Endothelial cell (in vitro differentiated cells): ENCODE measurements around the gene LINGO3. TPM values are rescaled to one million over a fixed set of nuclear protein-coding genes. Genes with fewer than 3 reads are reported as not detected.

Experiments
- DNase-seq: peaks from one replicate; pipeline ENCODE4 v3.0.0; 2021; ENCODE audit warnings: low spot score
- H3K27ac Mint-ChIP-seq: one replicate; pipeline ENCODE4 v1.8.0; 2021; ENCODE audit warnings: mixed read lengths, inconsistent platforms; ENCODE audit not compliant: unreplicated experiment
- H3K27me3 Mint-ChIP-seq: one replicate; pipeline ENCODE4 v1.8.0; 2021; ENCODE audit warnings: mild to moderate bottlenecking, moderate library complexity, mixed read lengths, inconsistent platforms; ENCODE audit not compliant: unreplicated experiment
- H3K36me3 Mint-ChIP-seq: one replicate; pipeline ENCODE4 v1.8.0; 2021; ENCODE audit warnings: mild to moderate bottlenecking, low read depth, mixed read lengths, inconsistent platforms; ENCODE audit not compliant: unreplicated experiment
- H3K4me1 Mint-ChIP-seq: one replicate; pipeline ENCODE4 v1.8.0; 2021; ENCODE audit warnings: mild to moderate bottlenecking, mixed read lengths, inconsistent platforms; ENCODE audit not compliant: unreplicated experiment
- H3K4me3 Mint-ChIP-seq: one replicate; pipeline ENCODE4 v1.8.0; 2021; ENCODE audit warnings: mild to moderate bottlenecking, mixed read lengths, inconsistent platforms; ENCODE audit not compliant: unreplicated experiment
- H3K9me3 Mint-ChIP-seq: one replicate; pipeline ENCODE4 v1.8.0; 2021; ENCODE audit warnings: mixed read lengths, inconsistent platforms; ENCODE audit not compliant: unreplicated experiment
- total RNA-seq: library from RNA; stranded (reverse); fragmentation: NEBNext Ultra II Directional; extraction: Animal tissue kit (Norgen Biotek cat#: 25700); gene quantifications from one replicate; pipeline ENCODE4 v1.2.1, GENCODE V29; 2021; ENCODE audit not compliant: unreplicated experiment
- TF ChIP-seq, protein P1 (sequence below): fragments of 200-600 bp; sonication (generic); IDR thresholded peaks from one replicate; pipeline ENCODE4 v1.5.0; 2021; ENCODE audit warnings: antibody characterized with exemption; ENCODE audit not compliant: unreplicated experiment

The LINGO3 gene
- total RNA-seq, 1 donor from 2014 or later = not detected

DNA sequence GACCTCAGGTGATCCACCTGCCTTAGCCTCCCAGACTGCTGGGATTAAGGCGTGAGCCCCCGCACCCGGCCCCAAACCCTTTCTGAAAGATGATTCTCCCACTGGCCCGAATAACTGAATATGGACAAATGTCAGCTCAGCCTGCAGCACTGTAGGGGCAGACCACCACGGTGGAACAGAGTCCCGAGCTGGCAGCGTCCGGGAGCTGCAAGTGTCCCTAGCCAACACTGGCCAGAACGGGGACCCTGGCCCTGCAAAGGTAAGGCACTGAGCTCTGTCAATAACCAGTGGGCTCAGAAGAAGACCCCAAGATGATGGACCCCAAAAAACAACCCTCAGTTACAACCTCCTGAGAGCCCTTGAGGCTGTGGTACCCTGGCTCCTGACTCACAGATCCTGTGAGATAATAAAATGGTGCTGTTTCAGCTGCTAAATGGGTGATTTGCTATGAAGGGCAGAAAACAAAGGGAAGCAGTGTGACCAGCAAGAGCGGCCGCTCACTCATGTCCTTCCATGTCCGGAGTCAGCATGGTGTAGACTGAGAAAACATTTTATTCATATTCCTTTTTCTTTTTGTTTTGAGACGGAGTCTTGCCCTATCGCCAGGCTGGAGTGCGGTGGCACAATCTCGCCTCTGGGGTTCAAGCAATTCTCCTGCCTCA, 18.9 kb upstream of the LINGO3 start:
- no peak for DNase-seq
- TF ChIP-seq, protein P1, sequence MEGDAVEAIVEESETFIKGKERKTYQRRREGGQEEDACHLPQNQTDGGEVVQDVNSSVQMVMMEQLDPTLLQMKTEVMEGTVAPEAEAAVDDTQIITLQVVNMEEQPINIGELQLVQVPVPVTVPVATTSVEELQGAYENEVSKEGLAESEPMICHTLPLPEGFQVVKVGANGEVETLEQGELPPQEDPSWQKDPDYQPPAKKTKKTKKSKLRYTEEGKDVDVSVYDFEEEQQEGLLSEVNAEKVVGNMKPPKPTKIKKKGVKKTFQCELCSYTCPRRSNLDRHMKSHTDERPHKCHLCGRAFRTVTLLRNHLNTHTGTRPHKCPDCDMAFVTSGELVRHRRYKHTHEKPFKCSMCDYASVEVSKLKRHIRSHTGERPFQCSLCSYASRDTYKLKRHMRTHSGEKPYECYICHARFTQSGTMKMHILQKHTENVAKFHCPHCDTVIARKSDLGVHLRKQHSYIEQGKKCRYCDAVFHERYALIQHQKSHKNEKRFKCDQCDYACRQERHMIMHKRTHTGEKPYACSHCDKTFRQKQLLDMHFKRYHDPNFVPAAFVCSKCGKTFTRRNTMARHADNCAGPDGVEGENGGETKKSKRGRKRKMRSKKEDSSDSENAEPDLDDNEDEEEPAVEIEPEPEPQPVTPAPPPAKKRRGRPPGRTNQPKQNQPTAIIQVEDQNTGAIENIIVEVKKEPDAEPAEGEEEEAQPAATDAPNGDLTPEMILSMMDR = no peak
- Mint-ChIP-seq H3K27ac (peak overlapping the region; percentile 91), H3K27me3 (peaks cover 20% of the 10 kb centered on the region), H3K36me3 (peaks cover 9% of the 10 kb centered on the region), H3K9me3 (no peaks in the 10 kb centered on the region), H3K4me1 (peaks cover 18% of the 10 kb centered on the region), H3K4me3 (peak overlapping the region; percentile 84)

DNA sequence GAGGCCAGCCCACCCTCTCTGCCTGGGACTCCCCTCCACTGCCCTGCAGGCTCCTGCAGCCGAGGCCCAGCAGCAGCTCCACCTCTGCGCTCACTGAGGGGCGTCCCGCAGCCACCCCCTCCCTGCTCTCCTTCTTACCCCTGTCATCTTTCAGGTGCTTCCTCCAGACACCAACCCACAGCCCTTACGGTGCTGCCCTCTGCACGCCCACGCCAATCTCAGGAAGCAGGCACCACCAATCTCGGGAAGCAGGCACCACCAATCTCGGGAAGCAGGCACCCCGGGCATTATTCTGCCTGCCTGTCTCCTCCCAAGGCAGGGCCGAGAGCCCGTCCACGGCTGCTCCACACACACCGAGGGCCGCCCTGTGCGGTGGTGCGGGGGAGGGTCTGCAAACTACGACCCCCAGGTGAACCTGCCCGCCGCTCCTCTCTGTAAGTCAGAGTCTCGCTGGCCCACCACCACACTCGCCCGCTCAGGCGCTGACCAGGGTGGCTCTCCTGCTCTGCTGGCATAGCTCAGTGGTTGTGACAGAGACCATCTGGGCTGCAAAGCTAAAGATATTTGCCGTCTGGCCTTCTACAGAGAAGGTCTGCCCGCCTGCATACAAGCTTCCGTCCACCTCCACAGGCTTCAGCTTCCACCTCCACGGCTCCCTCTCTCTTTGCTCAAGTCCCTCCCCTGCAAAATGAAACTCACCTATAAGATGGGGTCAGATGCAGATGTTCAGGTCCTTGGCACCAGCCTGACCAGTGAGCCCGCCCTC, 17.5 kb upstream of the LINGO3 start:
- peak overlapping the region; percentile 84 for H3K4me3 Mint-ChIP-seq
- H3K36me3 Mint-ChIP-seq = peaks cover 9% of the 10 kb centered on the region
- TF ChIP-seq, protein P1 = no peak
- H3K4me1 Mint-ChIP-seq = peaks cover 14% of the 10 kb centered on the region
- DNase-seq = no peak
- H3K27ac Mint-ChIP-seq = peak overlapping the region; percentile 42
- peaks cover 20% of the 10 kb centered on the region for H3K27me3 Mint-ChIP-seq
- no peaks in the 10 kb centered on the region for H3K9me3 Mint-ChIP-seq

DNA sequence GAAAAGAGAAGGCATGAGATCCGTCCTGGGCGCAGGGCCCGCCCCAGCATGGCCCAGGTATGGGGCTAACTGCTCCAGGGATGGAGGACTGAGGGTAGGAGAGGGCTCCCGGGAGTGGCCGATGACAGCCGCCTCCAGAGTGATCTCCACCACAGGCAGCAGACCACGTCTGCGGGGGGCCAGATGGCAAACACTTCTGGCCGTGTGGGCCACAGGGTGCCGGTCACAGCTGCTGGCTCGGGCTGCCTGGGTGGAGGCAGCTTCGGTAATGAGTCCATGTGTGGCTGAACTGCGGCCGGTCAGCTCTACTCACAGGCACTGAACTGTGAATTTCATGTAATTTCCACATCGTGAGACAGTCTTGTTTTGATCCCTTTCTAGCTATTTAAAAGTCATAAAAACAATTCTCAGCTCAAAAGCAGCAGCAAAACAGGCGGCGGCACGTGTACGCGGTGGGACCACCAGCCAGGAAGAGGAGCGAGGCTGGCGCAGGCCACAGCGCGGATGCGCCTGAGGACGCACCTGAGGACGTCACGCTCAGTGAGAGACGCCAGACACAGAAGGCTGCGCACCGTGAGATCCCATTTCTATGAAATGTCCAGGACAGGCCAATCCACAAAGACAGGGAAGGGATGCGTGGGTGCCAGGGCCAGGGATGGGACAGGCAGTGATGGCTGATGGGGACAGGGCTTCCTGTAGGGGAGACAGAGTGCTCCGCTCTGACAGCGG, 16.4 kb upstream of the LINGO3 start:
- peak overlapping the region; percentile 63 for H3K4me3 Mint-ChIP-seq
- no peaks in the 10 kb centered on the region for H3K9me3 Mint-ChIP-seq
- H3K36me3 Mint-ChIP-seq = peaks cover 9% of the 10 kb centered on the region
- no peak overlapping the region for H3K27ac Mint-ChIP-seq
- DNase-seq = no peak
- TF ChIP-seq, protein P1 = no peak
- peaks cover 18% of the 10 kb centered on the region for H3K27me3 Mint-ChIP-seq
- H3K4me1 Mint-ChIP-seq = peaks cover 9% of the 10 kb centered on the region

DNA sequence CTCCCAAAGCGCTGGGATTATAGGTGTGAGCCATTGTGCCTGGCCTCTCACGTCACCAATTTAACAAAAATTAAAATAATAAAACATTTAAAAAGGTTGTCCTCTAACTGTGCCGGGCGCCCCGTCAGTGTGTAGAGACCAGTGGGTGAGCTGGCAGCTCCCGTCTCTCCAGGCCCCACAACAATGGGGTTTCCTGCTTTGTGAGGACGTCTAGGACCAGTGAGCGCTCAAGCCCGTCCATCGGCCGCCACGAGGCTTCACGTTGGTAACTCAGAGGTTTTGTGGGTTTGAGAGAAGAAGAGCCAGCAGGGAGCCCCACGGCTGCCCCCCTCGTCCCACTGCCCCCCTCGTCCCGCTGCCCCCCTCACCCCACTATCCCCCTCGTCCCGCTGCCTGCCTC, 15.8 kb upstream of the LINGO3 start:
- no peak overlapping the region for H3K4me3 Mint-ChIP-seq
- TF ChIP-seq, protein P1 = no peak
- H3K36me3 Mint-ChIP-seq = peaks cover 9% of the 10 kb centered on the region
- no peaks in the 10 kb centered on the region for H3K9me3 Mint-ChIP-seq
- peaks cover 18% of the 10 kb centered on the region for H3K27me3 Mint-ChIP-seq
- H3K4me1 Mint-ChIP-seq = peaks cover 5% of the 10 kb centered on the region
- H3K27ac Mint-ChIP-seq = no peak overlapping the region
- DNase-seq = no peak
